GM12892 (cell line): ENCODE measurements around the gene UCHL1.
"Not testable (repeated sequence)": the region's sequence is repeated elsewhere in the genome, so short reads cannot be mapped to it uniquely, and the experiment has no call there.

Source experiments
- DNase-seq: peaks from one replicate; pipeline ENCODE4 v3.0.0; 2011; ENCODE audit not compliant: insufficient read length
- FAIRE-seq: peaks from 2 replicates; lab custom pipeline; 2011; peaks lifted over from hg19 to GRCh38; lab: Jason Lieb, UNC
- POLR2A ChIP-seq: IDR thresholded peaks from 2 replicates; pipeline ENCODE4 v1.6.1; 2011; ENCODE audit warnings: low read depth, low read length, control low read depth
- POLR2AphosphoS5 ChIP-seq: IDR thresholded peaks from 2 replicates; pipeline ENCODE4 v1.6.1; 2011; ENCODE audit warnings: low read depth, low read length, control low read depth
- TAF1 ChIP-seq: IDR thresholded peaks from 2 replicates; pipeline ENCODE4 v1.6.1; 2011; ENCODE audit warnings: low read depth, mild to moderate bottlenecking, control low read depth, low read length, borderline replicate concordance

The UCHL1 gene

DNA sequence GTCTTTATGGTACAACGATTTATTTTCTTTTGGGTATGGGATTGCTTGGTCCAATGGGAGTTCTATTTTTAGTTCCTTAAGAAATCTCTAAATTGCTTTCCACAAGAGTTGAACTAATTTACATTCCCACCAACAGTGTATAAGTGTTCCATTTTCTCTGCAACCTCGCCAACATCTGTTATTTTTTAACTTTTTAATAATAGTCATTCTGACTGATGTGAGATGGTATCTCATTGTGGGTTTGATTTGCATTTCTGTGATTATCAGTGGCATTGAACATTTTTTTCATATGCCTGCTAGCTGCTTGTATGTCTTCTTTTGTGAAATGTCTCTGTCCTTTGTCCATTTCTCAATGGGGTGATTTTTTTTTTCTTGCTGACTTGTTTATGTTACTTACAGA, 42.8 kb downstream of the UCHL1 start:
- TF ChIP-seq TAF1 (no peak), POLR2AphosphoS5 (no peak), POLR2A (no peak)
- no peak for DNase-seq
- FAIRE-seq: no peak

DNA sequence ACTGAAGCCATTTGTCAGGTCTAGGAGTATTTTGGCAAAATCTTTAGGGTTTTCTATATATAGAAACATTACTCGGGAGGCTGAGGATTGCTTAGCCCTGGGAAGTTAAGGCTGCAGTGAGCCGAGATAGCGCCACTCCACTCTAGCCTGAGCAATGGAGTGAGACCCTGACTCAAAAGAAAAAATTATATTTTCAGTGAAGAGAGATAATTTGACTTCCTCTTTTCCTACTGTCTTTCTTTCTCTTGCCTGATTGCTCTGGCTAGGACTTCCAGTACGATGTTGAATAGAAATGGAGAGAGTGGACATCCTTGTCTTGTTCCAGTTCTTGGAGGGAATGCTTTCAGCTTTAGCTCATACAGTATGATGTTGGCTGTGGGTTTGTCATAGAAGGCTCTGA, 44.4 kb downstream of the UCHL1 start:
- no peak for DNase-seq
- FAIRE-seq: no peak
- TF ChIP-seq POLR2A (no peak), POLR2AphosphoS5 (no peak), TAF1 (no peak)

DNA sequence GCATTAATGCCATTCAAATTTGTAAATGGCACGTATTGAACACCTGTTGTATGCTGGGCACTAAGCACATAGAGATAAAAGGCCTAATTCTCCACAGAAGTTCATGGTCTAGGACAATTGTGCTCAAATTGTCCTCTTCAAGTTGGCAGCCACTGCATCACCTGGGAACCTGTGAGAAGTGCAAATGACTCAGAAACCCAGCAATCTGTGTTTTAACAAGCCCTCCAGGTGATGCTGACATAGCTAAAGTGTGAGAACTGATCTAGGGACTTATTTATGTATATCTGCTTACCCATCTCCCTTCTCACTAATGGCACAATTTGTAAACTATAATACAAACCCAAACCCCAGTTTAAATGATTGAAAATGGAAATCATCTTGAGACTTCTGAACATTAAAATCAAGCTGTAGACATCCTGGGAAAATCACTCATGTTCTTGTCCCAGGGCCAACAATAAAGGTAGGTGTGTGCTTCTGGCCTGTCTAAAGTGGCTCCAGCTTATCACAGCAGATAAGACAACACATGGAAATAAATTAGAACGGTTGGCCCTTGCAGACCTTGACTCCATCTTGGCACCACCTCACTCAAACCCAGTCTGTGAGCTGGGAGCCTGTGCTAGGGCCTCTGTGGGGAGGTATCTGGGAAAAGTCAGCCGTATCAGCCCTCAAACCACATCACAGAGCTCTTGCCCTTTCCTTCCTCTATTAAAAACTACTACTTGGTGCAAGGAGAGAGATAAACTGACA, 46.8 kb downstream of the UCHL1 start:
- DNase-seq (no peak), FAIRE-seq (no peak)
- TF ChIP-seq POLR2A (no peak), POLR2AphosphoS5 (no peak), TAF1 (no peak)

DNA sequence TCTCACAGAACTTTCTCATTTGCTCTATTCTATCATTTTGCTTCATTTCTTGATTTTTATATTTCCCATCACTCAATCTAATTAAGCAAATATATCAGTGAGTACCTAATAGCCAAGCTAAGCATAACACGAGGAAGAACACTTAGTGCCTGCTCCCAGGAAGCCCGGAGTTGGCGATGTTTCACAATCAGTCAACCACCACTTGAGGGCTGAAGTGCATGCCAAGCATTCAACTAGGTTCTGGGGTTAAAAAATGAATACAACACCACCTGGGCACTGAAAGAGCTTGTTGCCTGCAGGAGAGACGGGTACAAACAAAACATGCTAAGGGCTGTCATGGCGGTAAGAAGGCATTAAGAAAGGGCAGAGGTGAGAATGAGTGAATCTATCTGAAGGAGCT, 47.5 kb downstream of the UCHL1 start:
- DNase-seq: no peak
- TF ChIP-seq TAF1: no peak
- no peak for TF ChIP-seq POLR2A
- no peak for TF ChIP-seq POLR2AphosphoS5
- FAIRE-seq: no peak

DNA sequence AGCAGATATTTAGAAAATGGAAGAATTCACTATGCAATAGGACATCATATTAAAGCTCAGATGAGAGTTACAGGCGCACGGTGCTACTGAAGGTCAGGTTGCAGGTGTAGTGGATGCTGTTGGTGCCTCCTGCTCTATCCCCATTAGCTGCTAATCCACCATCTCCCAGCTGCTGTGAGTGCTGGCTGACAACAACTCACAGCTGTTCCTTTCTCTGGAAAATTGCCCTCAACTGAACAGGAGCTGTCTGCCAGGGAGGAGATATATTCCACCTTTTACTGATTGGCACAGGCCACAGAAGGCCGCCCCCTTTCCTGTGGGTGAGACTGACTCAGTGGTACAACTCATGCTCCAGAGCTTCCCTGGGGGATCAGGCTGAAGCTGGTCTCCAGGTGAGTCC, 48.7 kb downstream of the UCHL1 start:
- no peak for FAIRE-seq
- TF ChIP-seq POLR2AphosphoS5: no peak
- TF ChIP-seq TAF1: no peak
- TF ChIP-seq POLR2A: no peak
- no peak for DNase-seq

DNA sequence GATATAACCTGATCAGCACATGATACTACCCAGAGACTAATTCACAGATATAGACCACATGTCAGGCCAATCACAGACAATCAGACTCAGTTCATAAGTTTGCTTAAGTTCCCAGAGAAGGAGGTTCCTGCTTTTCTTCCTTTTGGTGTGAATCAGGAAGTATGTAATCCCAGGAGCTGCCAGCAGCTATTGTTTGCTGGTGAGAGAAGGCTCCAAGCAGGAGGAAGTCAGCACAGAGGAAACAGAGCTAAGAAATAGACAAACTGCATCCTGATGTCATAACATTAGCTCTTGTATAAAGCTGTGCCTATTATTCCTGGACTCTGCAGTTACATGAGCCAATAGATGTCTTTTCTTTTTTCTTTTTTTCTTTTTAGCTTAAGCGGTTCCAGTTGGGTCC, 50.9 kb downstream of the UCHL1 start:
- DNase-seq: no peak
- FAIRE-seq: no peak
- TF ChIP-seq POLR2A (no peak), TAF1 (no peak), POLR2AphosphoS5 (no peak)

DNA sequence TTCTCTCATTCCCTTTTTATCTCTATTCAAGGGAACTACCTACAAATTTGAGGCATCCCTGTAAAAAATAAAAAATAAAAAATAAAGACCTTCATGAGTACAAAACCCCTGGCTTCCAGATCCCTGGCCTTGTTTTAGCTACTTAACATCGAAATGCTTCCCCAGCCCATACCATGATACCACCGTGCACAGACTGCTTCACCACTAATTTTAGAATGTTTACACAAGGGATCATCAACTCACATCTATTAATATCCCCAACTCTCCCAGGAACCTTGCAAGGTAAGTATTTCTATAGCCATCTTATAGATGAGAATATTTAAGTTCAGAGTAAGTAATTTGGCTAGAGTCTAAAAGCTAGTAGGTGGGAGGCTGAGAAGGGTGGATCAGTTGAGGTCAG, 51.7 kb downstream of the UCHL1 start:
- no peak for DNase-seq
- FAIRE-seq: no peak

DNA sequence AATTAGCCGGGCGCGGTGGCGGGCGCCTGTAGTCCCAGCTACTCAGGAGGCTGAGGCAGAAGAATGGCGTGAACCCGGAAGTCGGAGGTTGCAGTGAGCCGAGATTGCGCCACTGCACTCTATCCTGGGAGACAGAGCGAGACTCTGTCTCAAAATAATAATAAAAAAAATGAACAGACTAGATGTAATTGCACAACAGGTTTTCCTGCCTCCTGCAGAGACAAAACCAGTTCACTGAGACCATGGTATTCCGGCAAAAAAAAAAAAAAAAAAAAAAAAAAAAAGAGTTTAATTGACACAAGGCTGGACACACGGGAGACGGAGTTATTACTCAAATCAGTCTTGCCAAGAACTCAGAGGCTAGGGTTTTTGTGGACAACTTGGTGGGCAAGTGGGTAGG, 58.7 kb downstream of the UCHL1 start:
- DNase-seq, FAIRE-seq: not testable (repeated sequence)

More for the DNA sequence above, 51.7 kb downstream of the UCHL1 start:
- TF ChIP-seq TAF1: no peak
- TF ChIP-seq POLR2A: no peak
- TF ChIP-seq POLR2AphosphoS5: no peak

DNA sequence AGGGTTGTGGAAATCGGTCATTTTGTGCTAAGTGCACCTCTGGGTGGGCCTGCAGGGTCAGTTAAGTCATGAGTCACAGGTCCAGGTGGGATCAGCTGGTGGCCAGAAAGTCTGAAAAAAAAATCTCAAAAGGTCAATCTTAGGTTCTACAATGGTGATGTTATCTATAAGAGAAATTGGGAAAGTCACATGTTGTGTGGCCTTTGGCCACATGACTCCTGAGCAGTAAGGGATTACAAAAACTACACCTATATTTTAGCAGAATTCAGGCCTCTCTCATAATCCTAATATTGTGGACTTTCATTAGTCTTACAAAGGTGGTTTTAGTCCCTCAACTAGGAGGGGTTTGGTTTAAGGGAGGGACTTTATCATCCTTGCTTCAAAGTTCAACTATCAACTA, 59.1 kb downstream of the UCHL1 start:
- DNase-seq: no peak
- FAIRE-seq: no peak
- TF ChIP-seq POLR2A (no peak), TAF1 (no peak), POLR2AphosphoS5 (no peak)
